Fibroblast of skin of abdomen (primary cell): ENCODE results near the gene KRTAP10-2.

Experiments used
- DNase-seq: peaks from one replicate; pipeline ENCODE4 v3.0.0-alpha.2; 2013

KRTAP10-2 gene

DNA sequence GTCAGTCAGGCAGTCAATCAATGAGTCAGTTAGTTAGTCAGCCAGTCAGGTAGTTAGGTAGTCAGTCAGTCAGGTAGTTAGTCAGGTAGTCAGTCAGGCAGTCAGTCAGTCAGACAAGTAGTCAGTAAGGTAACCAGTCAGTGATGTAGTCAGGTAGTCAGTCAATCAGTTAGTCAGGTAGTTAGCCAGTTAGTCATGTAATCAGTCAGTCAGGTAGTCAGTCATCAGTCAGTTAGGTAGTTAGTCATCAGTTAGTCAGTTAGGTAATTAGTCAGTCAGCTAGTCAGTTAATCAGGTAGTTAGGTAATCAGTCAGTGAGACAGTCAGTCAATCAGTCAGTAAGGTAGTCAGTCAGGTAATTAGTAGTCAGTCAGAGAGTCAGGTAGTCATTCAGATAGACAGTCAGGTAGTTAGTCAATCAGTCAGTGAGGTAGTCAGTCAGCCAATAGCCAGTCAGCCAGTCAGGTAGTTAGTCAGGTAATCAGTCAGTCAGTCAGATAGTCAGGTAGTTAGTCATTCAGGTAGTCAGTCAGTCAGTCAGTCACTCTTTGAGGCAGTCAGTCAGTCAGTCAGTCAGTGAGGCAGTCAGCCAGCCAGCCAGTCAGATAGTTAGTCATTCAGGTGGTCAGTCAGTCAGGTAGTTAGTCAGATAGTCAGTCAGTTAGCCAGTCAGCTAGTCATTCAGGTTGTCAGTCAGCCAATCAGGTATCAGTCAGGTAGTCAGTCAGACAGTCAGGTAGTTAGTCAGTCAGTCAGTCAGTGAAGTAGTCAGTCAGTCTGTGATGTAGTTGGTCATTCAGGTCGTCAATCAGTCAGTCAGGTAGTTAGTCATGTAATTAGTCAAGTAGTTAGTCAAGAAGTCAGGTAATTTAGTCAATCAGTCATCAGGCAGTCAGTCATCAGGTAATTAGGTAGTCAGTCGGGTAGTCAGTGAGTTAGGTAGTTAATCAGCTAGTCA, 26.6 kb downstream of the KRTAP10-2 start:
- no peak for DNase-seq

DNA sequence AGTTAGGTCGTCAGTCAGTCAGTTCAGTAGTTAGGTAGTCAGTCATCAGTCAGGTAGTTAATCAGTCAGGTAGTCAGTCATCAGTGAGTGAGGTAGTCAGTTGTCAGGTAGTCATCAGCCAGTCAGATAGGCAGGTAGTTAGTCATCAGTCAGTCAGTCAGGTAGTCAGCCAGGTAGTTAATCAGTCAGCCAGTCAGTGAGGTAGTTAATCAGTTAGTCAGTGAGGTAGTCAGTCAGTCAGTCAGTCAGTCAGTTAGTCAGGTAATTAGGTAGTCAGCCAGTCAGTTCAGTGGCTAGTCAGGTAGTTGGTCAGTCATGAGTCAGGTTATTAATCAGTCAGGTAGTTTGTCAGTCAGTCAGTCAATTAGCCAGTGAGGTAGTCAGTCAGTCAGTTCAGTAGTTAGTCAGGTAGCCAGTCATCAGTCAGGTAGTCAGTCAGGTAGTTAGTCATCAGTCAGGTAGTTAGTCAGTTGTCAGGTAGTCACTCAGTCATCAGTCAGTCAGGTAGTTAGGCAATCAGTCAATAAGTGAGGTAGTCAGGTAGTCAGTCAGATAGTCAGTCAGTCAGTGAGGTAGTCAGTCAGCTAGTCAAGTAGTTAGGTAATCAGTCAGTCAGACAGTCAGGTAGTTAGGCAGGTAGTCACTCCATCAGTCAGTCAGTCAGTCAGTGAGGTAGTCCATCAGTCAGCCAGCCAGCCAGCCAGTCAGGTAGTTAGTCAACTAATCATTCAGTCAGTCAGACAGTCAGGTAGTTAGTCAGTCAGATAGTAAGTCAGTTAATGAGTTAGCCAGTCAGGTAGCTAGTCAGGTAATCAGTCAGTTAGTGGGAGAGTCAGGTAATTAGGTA, 27.5 kb downstream of the KRTAP10-2 start:
- DNase-seq: no peak

DNA sequence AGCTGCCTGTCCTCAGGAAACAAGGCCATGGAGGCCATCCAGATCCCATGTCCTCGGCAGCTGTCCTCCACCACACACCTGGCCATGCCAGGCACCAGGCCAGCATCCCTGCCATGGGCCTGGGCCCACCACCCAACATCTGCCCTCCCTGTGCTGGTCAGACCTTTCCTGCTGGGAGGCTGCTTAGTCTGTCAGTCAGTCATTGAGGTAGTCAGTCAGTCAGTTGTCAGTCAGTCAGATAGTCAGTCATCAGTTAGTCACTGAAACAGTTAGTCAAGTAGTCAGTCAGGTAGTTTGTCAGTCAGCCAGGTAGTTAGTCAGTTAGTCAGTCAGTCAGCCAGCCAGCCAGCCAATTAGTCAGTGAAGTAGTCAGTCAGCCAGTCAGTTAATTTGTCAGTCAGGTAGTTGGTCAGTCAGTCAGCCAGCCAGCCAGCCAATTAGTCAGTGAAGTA, 28.5 kb downstream of the KRTAP10-2 start:
- DNase-seq: no peak

DNA sequence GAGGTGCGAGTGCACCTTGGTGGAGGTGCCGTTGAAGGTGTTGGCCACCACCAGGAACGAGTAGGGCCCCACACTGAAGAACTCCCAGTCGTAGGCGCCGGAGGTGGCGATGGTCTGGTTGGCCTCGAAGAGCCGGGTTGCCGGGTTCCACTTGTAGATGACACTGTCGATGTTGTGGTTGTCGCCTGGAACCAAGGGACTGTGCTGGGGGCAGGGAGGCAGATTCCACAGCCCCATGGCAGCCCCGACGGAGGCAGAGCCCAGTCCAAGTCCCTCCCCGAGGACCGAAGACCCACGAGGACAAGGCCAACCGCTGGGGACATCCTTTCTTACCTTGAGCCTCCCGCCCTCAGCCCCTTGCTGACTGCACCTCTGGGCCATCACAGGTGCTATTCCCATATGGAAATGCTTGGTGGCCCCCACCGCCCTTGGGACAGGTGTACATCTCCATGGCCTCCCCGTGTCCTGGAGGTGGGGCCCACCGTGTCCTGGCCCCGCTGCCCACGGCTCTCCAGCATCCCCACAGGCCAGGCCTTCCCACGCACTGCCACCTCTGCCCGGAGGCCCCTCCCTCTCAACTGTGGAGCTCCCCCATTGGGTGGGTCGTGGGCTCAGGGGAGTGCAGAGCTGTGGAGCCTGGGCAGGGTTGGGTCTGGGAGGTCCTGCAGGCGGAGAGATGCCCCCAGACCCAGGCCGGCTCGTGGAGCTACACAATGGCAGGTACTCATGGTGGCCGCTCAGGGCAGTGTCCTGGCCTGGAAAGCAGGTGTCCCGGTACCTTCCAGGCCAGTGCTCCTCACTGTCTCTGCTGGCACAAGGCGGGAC, 29.2 kb downstream of the KRTAP10-2 start:
- DNase-seq: no peak

DNA sequence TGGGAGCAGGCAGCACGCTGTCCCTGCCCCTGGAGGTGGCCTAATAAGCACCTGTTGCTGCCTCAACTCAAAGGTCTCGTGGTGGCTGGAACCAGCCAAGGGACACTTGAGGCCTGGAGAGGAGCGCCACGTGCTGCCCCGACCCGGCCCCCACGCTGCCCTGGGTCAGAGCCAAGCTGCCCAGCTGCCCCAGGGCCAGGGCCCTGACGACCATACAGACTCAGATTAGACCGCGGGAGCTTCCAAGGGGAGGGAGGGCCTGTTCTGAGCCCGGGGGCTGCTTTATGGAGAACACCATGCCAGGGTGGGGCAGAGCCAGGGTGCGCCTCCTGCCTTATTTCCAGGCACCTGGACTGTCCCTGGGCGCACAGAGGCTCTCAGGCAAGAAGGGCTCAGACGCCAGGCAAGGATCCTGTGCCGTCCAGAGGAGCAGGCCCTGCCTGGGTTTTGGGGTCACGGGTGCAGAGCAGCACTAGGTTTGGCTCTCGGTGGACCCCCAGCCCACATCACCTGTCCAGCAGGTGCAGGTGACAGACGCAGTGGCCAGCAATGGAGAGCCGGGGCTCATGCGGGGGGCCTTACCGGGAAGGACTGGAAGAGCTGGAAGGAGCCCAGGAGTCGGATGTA, 29.9 kb downstream of the KRTAP10-2 start:
- no peak for DNase-seq

DNA sequence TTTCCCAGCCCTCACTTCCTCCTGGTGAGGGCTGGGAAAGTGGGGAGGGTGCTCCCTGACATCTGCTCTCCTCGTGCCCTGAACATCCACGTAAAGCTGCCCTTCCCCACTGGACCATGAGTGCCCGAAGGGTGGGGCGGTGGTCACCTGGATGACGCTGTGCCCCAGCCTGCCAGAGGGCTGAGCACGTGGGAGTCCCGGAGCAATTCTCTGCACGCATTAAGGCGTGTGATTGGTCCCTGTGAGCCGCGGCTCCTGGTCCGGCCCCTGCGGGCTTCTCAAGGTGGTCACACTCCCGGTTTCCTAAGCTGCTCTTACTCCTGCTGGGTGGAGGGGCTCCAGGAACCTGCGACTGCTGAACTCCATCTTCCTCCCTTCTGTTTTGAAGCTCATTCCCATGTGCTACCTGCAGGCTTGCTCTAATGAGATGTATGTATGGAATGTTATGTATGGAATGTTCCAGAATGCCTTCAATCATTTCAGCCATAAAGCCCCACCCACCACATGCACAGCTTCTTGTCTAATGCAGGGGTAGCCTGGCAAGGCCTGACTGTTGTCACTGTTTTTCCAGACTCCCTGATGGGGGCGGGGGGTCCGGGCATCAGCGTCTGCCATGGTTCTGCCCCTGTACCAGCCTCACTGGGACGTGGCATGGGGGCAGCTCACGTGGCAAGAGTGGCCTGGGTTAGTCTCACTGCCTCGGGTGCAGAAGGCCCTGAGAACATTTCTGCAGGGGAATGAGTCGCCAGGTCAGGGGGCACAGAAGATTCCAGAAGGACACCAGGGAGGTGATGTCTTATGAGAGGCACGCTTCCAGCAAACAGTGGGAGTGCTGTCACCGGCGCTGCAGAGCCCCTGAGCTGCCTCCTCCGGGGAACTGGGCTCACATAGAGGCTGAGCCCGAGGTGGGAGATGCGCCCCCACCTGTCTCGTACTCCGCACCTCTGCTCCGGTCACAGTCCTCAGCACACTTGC, 30.7 kb downstream of the KRTAP10-2 start:
- DNase-seq: no peak

DNA sequence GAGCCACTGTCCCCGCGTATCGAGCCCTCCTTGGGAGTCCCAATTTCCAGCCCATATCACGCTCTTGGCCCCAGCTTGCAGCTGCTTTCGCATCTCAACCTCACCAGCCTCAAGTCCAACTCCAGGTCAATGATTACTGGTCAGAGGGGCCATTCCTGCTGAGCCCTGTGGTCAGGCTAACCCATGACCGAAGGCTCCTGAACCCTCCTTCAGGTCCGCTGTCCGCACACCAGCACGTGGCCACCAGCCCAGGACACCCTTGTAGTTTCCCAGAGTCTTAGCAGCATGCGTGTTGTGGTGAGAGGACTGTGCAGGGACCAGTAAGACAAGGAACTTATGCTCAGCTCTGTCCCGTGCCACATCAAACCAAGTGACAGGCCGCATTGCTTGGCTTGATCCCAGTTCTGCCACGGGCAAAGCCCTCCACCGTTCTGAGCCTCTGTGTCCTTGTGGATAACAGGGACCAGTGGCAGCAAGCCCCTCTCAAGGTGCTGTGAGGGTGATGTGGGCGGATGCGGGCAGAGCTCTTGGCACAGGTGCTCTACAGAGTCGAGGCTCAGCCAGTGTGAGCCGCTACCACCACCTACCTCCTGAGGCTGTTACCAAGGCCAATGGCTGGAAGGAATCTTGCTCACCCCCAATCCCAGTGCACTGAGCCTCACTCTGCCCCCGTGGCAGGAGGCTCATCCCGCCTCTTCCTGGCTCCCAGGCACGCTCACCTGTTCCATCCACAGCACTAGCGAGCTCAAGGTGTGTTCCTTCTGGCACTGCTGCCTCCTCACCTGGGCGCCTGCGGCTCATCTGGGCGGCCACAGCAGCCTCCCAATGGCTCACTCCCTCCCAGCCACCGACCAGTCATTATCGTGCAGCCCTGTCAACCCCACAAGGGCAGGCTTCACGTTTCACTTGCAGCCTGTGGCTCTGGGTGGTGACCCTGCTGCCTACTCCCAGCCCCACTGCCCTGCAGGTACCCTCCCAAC, 31.7 kb downstream of the KRTAP10-2 start:
- DNase-seq: no peak

DNA sequence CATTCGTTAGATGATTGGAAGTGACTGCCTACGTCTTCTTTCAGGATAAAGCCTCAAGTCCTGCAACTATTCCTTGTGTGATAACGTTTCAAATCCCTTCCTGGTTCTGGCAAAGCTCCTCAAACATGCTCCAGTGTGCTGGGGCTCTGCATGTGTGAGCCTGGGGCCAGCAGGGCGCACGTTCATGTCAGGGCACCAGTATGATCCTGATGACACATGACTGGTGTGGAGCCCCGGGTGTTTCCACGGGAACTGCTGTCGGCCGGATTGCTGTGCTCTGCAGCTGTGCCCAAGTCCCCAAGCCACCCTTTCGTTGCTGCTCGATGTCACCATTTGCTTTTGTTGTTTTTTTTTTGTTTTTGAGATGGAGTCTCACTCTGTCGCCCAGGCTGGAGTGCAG, 32.6 kb downstream of the KRTAP10-2 start:
- DNase-seq: no peak

DNA sequence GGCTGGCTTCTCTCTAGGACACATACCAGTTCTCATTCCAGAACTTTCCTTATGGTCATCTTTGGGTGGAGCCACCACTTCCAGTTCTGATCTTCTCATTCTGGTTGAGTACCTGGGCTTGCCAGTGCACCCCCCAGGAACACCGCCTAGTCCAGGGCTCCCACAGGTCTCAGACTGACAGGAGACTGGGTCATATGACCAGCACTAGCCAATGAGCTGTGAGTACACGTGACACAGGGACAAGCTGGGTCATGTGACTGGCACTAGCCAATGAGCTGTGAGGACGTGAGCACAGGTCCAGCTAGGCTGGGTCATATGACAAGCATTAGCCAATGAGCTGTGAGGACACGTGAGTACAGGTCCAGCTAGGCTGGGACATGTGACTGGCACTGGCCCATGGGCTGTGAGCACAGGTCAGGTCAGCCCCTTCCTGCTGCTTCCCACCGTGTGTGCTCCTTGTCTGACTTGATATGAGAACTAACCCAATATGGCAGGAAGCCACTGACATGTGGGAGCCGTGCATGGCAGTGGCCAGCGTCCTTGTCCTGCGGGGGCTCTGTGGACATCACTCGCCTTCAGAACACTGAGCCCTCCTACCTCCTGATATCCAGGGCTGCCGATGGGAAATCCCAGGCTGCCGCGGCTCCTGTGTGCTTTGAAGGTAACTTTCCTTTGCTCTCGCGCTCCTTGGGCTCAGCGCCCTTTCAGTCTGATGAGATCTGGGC, 34.0 kb downstream of the KRTAP10-2 start:
- DNase-seq: peak; percentile 16

DNA sequence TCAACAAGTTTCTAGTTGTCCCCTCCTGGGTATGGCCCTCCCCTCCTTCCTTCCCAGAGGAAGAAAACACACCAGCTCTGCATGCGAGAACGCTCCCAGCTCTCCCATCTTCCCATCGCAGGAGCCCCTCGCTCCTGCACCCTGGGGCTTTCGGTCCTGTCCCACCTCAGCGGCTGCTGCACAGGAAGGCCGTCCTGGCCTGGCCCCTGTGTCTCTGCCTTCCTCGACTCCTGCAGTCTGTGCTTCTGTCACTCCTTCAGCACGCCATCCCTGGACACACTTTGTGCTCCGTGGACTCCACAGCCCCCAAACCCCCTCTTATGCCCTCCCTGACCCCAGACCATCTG, 34.5 kb downstream of the KRTAP10-2 start:
- no peak for DNase-seq

DNA sequence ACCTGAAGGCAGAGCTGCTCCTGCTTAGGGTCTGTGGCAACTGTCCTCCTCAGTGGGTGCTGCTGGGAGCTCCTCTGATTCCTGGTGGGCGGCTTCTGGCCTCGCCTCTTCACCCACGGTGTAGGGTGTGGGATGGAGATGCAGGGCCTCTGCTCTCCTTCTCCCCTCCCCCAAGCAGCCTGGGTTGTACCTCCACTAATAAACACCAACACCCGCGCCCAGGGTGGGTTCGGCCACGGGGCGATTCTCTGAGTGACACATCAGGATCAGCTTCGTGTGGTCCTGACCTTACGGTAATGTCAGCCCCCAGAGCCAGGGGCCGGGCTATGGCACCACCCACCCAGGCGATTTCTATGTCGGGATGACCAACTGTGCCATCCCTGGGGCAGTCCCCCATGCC, 35.0 kb downstream of the KRTAP10-2 start:
- no peak for DNase-seq

DNA sequence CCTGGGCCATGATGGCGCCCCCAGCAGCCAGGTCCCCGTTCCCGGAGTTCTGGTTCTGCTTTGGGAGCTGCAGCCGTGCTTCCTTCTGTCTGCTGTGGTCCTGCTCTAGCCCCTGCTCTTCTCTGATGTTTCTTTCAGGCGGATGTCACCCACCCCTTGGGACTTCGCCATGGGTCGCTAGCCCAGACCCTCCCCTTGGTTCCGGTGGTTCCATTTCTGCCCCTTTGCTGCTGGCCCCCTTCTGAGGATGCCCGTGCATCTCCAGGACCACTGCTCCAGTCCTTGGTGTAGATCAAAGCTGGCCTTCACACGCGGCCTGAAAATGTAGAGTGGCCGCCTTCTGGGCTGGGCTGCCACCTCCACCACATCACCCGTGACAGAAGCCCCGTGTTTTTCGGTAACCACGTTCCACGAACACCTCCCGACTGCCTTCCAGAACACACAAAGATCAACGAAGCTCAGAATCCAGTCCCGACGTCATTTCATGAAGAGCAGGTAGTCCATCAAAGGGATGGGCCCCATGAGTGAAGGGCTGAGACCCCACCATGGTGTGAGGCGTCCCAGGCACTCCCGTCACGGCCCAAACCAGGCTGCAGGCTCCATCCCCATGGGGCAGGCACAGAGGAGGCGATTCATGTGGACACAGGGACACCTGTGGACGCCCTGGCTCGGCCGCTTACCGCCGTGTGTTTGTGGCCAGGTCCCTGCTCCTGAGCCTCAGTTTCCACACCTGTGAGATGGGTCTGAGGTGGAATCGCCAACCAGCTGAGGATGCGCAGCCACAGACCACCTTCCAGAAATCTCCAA, 35.7 kb downstream of the KRTAP10-2 start:
- DNase-seq: no peak

DNA sequence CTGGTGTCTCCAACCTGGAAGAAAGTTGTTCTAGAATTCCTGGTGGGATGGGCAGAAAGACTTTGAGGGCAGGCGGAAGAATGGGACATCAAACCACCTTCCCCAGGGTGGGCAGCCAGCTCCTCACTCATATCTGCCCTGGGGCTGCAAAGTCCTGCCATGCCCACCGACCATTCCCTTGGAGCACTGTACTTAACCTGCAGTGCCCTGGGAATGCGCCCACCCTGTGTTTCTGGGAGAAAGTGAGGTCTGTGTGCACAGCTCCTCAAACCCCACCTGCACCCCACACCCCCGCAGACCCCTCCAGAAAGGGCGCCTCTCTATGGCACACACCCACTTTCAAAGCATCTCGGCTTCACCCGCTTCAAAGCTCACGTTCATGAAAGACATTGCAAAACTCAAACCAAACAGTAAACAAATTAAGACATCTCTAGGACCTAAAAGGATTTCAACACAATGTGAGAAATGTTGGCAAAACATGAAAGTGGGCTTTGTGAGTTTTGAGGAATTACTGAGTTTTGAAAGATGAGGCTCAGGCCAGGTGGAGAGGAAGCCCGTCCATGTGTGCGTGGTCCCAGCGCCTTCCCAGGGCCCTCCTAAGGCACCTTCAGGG, 36.5 kb downstream of the KRTAP10-2 start:
- DNase-seq: no peak

DNA sequence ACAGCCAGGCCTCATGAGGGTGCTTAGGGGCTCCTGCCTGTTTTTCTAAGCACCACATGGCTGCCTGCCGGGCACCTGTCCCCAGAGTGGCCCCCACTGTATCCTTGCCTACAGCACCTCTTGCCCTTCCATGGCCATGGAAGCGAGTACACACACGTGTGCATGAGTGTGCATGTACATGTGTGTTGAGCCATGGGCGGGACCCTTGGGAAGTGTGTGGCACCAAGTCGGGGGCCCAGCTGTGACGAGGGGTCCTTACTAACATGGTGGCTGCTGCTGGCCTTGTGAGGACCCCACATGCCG, 37.1 kb downstream of the KRTAP10-2 start:
- DNase-seq: no peak

DNA sequence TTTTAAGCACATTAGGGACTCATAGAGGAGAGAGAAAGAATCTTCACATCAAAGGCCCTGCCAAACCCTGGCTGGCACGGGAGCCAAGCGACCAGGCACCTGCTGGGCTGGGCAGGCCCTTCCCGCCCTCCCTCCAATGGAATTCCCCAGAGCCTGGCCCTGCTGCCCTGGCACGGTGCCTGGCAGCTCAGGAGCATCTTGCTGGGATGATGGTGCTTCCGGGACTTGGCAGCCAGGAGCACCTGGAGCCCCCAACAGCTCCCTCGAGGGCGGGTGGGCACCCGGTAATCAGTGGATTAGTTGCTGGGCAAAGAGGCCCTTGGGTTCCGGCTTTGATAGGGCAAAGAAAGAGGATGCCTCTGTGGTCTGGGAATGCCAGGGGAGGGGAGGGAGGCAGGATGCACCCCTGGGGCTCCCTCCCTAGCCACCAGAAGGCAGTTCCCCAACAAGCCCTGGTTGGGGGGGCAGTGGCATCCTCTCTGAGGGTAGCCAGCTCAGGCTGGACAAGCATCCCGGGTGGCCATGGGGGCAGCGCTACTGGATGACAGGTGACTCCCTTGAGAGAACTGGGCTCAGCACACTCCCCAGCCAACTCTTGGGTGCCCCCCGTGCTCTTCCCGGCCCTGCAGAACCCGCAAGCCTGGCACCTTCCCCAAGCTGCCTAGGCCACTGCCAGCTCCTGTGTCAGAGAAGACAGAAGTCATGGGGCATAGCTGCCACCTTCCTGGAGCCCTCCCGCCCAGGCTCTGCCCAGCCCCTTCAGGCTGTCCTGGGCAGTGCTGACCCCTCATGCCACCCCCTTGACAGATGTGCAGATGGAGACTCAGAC, 37.7 kb downstream of the KRTAP10-2 start:
- DNase-seq: no peak

DNA sequence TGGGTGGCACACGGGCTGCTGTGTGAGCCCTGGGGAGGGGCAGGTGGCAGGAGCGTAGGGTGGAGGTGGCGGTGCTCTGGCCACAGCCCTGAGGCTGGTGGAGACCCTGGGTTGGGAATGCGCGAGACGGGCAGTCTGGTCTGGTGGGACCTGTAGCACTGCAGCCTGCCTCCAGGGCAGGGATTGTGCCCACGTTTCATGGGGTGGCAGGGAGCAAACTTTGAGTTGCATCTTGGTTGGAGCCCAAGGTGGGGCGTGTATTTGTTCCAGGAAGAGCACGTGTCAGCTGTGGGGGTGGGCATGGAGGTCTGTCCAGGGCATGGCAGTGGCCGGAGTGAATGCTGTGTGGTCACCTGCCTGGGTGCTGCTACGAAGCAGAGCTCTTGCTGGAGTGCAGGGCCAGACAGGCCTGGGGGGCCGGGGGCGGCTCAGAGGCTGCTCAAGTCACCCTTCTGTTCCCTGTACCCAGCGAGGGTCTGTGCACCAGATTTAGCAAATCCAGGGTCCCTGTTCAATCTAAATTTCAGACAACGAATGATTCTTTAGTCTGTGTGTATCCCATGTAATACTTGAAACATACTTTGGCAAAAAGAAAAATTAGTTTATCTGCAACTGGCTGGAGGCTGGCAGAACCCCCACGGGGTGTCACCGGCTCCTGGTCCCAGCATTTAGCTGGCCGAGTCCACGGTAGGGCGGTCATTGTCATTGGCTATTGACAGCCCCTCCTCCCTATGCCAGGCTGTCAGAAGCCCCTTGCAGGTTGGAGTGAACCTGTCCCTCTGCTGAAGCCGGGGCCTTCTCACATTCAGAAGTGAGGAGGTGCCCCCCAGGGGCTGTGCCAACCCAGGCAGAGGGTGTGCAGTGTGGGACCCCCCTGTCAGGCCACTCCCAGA, 38.6 kb downstream of the KRTAP10-2 start:
- DNase-seq: no peak
